PC-3 (cell line): Measurements from ENCODE around the gene SMARCD3.

ENCODE experiments used
- EZH2 ChIP-seq: fragments of 300-600 bp; sonication (generic); IDR thresholded peaks from one replicate; pipeline ENCODE4 v1.6.1; 2017; ENCODE audit warnings: antibody characterized with exemption, mild to moderate bottlenecking, low read length; ENCODE audit not compliant: unreplicated experiment
- TF ChIP-seq, protein P1 (sequence below): fragments of 300-600 bp; sonication (generic); conservative IDR thresholded peaks from 2 replicates; pipeline ENCODE4 v1.5.1; 2017; ENCODE audit warnings: antibody characterized with exemption, low read depth, mild to moderate bottlenecking, low read length

DNA sequence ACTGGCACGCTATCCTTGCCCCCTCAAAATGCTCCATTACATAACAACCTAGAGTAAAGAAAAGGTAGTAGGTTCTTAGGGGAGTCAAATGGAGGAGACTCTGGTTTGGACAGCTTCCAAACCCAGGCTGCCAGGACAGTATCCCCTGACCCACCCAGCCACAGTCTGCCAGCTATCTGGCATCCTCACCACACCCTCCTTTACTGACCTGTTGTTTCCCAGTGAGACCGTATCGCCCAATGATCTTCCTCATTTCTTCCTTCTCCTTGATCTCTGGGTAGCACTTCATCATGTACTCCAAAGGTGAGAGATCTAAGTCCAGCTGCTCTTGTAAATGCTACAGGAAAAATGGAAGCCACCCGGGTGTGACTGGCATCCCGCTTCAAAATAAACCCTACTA is 33.1 kb downstream of the SMARCD3 start:
- TF ChIP-seq, protein P1, sequence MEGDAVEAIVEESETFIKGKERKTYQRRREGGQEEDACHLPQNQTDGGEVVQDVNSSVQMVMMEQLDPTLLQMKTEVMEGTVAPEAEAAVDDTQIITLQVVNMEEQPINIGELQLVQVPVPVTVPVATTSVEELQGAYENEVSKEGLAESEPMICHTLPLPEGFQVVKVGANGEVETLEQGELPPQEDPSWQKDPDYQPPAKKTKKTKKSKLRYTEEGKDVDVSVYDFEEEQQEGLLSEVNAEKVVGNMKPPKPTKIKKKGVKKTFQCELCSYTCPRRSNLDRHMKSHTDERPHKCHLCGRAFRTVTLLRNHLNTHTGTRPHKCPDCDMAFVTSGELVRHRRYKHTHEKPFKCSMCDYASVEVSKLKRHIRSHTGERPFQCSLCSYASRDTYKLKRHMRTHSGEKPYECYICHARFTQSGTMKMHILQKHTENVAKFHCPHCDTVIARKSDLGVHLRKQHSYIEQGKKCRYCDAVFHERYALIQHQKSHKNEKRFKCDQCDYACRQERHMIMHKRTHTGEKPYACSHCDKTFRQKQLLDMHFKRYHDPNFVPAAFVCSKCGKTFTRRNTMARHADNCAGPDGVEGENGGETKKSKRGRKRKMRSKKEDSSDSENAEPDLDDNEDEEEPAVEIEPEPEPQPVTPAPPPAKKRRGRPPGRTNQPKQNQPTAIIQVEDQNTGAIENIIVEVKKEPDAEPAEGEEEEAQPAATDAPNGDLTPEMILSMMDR: no peak
- TF ChIP-seq EZH2: no peak
